HepG2 (cell line): ENCODE results near the gene VTN. TPM values are rescaled to one million over a fixed set of nuclear protein-coding genes. Genes with fewer than 3 reads are reported as not detected.

Source experiments
- ATAC-seq: fragments of 200-7000 bp; cut with Tn5 transposase; 3 replicates; pipeline ENCODE4 v1.9.1; 2020; ENCODE audit warnings: mild to moderate bottlenecking, moderate library complexity
- BruUV-seq: library from RNA; stranded (reverse); fragments of 400-500 nt; replicated peaks from 2 replicates; lab custom pipeline; 2021; lab: Mats Ljungman, UMichigan
- CTCF ChIA-PET: fragments of 300-600 bp; formaldehyde crosslinking; extraction: SDS; loops from one replicate; lab custom pipeline; 2021; ENCODE audit warnings: low total read pairs, inconsistent platforms, low intra/inter-chr PET ratio; lab: Yijun Ruan, JAX
- POLR2A ChIA-PET: fragments of 350-600 bp; sonication (Branson Sonifier 250); formaldehyde crosslinking; loops from one replicate; lab custom pipeline; 2020; ENCODE audit warnings: antibody characterized with exemption, inconsistent platforms; lab: Yijun Ruan, JAX
- DNase-seq: peaks from one replicate; pipeline ENCODE4 v3.0.0-alpha.2; 2015; ENCODE audit warnings: low spot score
- FAIRE-seq: peaks from 3 replicates; lab custom pipeline; 2011; peaks lifted over from hg19 to GRCh38; lab: Jason Lieb, UNC
- H2AFZ ChIP-seq: one replicate; pipeline ENCODE4 v1.6.1; 2011; ENCODE audit warnings: low read length, inconsistent platforms
- H3K27ac ChIP-seq: fragments of 300-600 bp; 3 replicates; pipeline ENCODE4 v1.8.0; 2011; ENCODE audit warnings: mixed run types, mild to moderate bottlenecking, mixed read lengths, low read length, inconsistent platforms; ENCODE audit not compliant: insufficient read depth; ENCODE audit errors: extremely low read length
- H3K27me3 ChIP-seq, 2 experiments: fragments of 200-600 bp in 1 of 2; 2 replicates in 1 of 2; 3 replicates in 1 of 2; pipeline versions ENCODE4 v1.6.0 to v1.8.0; 2011; ENCODE audit warnings: low read length in 2 of 2, mild to moderate bottlenecking in 2 of 2, moderate library complexity in 2 of 2, inconsistent platforms in 1 of 2; ENCODE audit not compliant: insufficient read depth in 2 of 2, control insufficient read depth in 1 of 2
- H3K36me3 ChIP-seq, 2 experiments: fragments of 200-600 bp in 1 of 2; replicated peaks in 1 of 2; 2 replicates in 1 of 2; 3 replicates in 1 of 2; pipeline versions ENCODE4 v1.5.1 to v1.8.0; 2011; ENCODE audit warnings: low read length in 2 of 2, inconsistent platforms in 1 of 2; ENCODE audit not compliant: insufficient read depth in 2 of 2, control insufficient read depth in 1 of 2
- H3K4me1 ChIP-seq: 2 replicates; pipeline ENCODE4 v1.5.1; 2012; ENCODE audit warnings: low read length, inconsistent platforms; ENCODE audit not compliant: insufficient read depth
- H3K4me2 ChIP-seq: 2 replicates; pipeline ENCODE4 v1.6.0; 2011; ENCODE audit warnings: low read depth, low read length, inconsistent platforms
- H3K4me3 ChIP-seq, 3 experiments: fragments of 200-600 bp in 1 of 3; sonication (generic), shearing (Covaris generic) in 1 of 3; replicated peaks in 1 of 3; 2 replicates each; pipeline ENCODE4 v1.5.1; 2011 to 2016; ENCODE audit warnings: low read length in 3 of 3, inconsistent platforms in 2 of 3, low read depth in 2 of 3, mild to moderate bottlenecking in 2 of 3, control low read depth in 1 of 3, mixed read lengths in 1 of 3; ENCODE audit not compliant: insufficient read depth in 1 of 3
- H3K79me2 ChIP-seq: one replicate; pipeline ENCODE4 v1.6.1; 2011; ENCODE audit warnings: low read length, inconsistent platforms; ENCODE audit not compliant: insufficient read depth
- H3K9ac ChIP-seq: 2 replicates; pipeline ENCODE4 v1.6.0; 2011; ENCODE audit warnings: mild to moderate bottlenecking, low read depth, low read length, inconsistent platforms; ENCODE audit not compliant: insufficient read depth
- H3K9me3 ChIP-seq: 2 replicates; pipeline ENCODE4 v1.5.1; 2012; ENCODE audit warnings: mild to moderate bottlenecking, low read length
- H4K20me1 ChIP-seq: 2 replicates; pipeline ENCODE4 v1.6.0; 2011; ENCODE audit warnings: inconsistent platforms, mild to moderate bottlenecking, low read length, moderate library complexity; ENCODE audit not compliant: insufficient read depth
- ATF1 ChIP-seq: IDR thresholded peaks from 2 replicates; pipeline ENCODE4 v1.6.1; 2016; ENCODE audit warnings: mild to moderate bottlenecking, control low read depth
- HDAC6 ChIP-seq: fragments of 200-600 bp; sonication (generic); IDR thresholded peaks from 2 replicates; pipeline ENCODE4 v1.7.0; 2017; ENCODE audit warnings: mild to moderate bottlenecking, antibody characterized with exemption, low read length, low read depth
- SRF ChIP-seq: IDR thresholded peaks from 2 replicates; pipeline ENCODE4 v1.6.1; 2011; ENCODE audit warnings: mild to moderate bottlenecking, low read depth, low read length, moderate library complexity
- ZBTB20 ChIP-seq: sonication (generic); formaldehyde crosslinking; IDR thresholded peaks from 2 replicates; pipeline ENCODE4 v1.8.1; 2023; ENCODE audit warnings: missing genetic modification reagents, low read depth, mild to moderate bottlenecking, borderline replicate concordance
- ZNF367 ChIP-seq: sonication (generic); formaldehyde crosslinking; IDR thresholded peaks from 2 replicates; pipeline ENCODE4 v1.4.0; 2020; ENCODE audit warnings: missing genetic modification reagents, borderline replicate concordance
- ZSCAN21 ChIP-seq: sonication (generic); formaldehyde crosslinking; IDR thresholded peaks from 2 replicates; pipeline ENCODE4 v1.8.0; 2022; ENCODE audit warnings: mild to moderate bottlenecking, missing genetic modification reagents, moderate library complexity, borderline replicate concordance
- WGBS: methylation state at CpG from one replicate; pipeline ENCODE4 v1.1.6; 2017; ENCODE audit warnings: low lambda C conversion rate; 5-methylcytosine and 5-hydroxymethylcytosine counted together
- in situ Hi-C: cut with HindIII; loops from 2 replicates; pipeline ENCODE4 v1.10.0; 2017; ENCODE audit warnings: low pct_unique_long_range_greater_than_20kb; ENCODE audit not compliant: extremely low pct_ligation_motif_present
- intact Hi-C: fragments of 100-400 bp; cut with micrococcal nuclease; formaldehyde crosslinking; loops from one replicate; pipeline ENCODE4 v1.10.0; 2022; ENCODE audit not compliant: unreplicated experiment
- polyA plus RNA-seq, 8 experiments: library from polyadenylated mRNA; depleted of rRNA in 3 of 8; stranded (reverse) in 7 of 8; unstranded in 1 of 8; fragments of >200 nt; fragmentation: Illumina TruSeq in 4 of 8; extraction: Trizol in 4 of 8; gene quantifications; 2 replicates each; pipeline versions ENCODE4 v1.2.1 to v1.2.3, GENCODE V29; 2011 to 2016; ENCODE audit warnings: low read depth in 4 of 8, missing spikeins in 1 of 8, mixed read lengths in 1 of 8; ENCODE audit not compliant: insufficient read depth in 1 of 8
- total RNA-seq, 5 experiments: library from RNA; depleted of rRNA; stranded (reverse); fragments of >200 nt; fragmentation: Illumina TruSeq; extraction: Trizol; gene quantifications; 2 replicates each; pipeline ENCODE4 v1.2.3, GENCODE V29; 2016; ENCODE audit warnings: low read depth in 1 of 5
- TF ChIP-seq, protein P1 (sequence below): IDR thresholded peaks from 2 replicates; pipeline ENCODE4 v1.6.1; 2016; ENCODE audit warnings: mild to moderate bottlenecking
- TF ChIP-seq, protein P2 (sequence below): IDR thresholded peaks from 2 replicates; pipeline ENCODE4 v1.6.1; 2018; ENCODE audit warnings: missing genetic modification reagents

VTN gene
- total and polyA plus RNA-seq, 2 of the 13 experiments (the other 11 are each of a cell fraction or from before 2014, with no cell fraction given), result 108 to 131 TPM

DNA sequence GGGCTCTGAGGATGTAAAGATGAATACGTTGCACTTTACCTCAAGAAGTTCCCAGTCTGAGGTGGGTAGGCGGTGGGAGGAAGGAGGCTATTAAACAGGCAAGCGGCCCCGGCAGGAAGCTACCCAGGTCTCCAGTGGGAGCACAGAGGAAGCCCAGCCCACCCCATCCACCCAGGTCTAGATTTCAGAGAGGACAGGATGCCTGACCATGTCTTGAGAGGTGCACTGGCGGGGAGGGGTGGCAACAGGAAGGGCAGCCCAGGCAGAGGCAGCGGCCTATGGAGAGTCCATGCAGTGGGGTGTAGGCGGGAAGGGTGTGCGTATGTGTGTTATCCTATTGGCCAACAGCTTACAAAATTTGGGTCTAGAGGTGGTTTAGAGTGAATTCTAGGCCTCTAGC lies 15.3 kb upstream of the VTN start:
- no peak overlapping the region for H3K4me3 ChIP-seq
- no peaks in the 10 kb centered on the region for H3K27me3 ChIP-seq
- H3K9ac ChIP-seq, result no peak overlapping the region
- H3K9me3 ChIP-seq, result no peaks in the 10 kb centered on the region
- no peak overlapping the region for H3K27ac ChIP-seq
- ATAC-seq, result no peak
- in situ Hi-C loops, result no loop called here
- H3K4me1 ChIP-seq, result peaks cover 18% of the 10 kb centered on the region
- H2AFZ ChIP-seq, result no peak overlapping the region
- no peak for FAIRE-seq
- no peak for DNase-seq
- no peaks in the 10 kb centered on the region for H3K79me2 ChIP-seq
- H4K20me1 ChIP-seq, result no peaks in the 10 kb centered on the region
- no TSS peak for BruUV-seq
- intact Hi-C loops, result no loop called here
- WGBS, result 95% methylated on average over 7 of the region's 8 CpGs
- no peak overlapping the region for H3K4me2 ChIP-seq
- H3K36me3 ChIP-seq, result no peaks in the 10 kb centered on the region
- no peak for TF ChIP-seq SRF
- TF ChIP-seq ZSCAN21 (CRISPR knock-in tag), result no peak
- no peak for TF ChIP-seq HDAC6
- no peak for TF ChIP-seq ZNF367
- TF ChIP-seq ATF1 (CRISPR knock-in tag), result no peak
- TF ChIP-seq ZBTB20, result no peak
- TF ChIP-seq, protein P1, sequence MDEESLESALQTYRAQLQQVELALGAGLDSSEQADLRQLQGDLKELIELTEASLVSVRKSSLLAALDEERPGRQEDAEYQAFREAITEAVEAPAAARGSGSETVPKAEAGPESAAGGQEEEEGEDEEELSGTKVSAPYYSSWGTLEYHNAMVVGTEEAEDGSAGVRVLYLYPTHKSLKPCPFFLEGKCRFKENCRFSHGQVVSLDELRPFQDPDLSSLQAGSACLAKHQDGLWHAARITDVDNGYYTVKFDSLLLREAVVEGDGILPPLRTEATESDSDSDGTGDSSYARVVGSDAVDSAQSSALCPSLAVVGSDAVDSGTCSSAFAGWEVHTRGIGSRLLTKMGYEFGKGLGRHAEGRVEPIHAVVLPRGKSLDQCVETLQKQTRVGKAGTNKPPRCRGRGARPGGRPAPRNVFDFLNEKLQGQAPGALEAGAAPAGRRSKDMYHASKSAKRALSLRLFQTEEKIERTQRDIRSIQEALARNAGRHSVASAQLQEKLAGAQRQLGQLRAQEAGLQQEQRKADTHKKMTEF, result no peak
- TF ChIP-seq, protein P2, sequence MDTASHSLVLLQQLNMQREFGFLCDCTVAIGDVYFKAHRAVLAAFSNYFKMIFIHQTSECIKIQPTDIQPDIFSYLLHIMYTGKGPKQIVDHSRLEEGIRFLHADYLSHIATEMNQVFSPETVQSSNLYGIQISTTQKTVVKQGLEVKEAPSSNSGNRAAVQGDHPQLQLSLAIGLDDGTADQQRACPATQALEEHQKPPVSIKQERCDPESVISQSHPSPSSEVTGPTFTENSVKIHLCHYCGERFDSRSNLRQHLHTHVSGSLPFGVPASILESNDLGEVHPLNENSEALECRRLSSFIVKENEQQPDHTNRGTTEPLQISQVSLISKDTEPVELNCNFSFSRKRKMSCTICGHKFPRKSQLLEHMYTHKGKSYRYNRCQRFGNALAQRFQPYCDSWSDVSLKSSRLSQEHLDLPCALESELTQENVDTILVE (CRISPR knock-in tag), result no peak
- ChIA-PET POLR2A (interaction anchor here (0.7 kb wide), 1 partner anchor 20 kb away, joined by 3 read pairs; no protein-coding TSS in a partner anchor), CTCF (no interaction called here)
